22Rv1 (cell line): ENCODE data around the gene FAT1.
"Not testable (repeated sequence)": the region's sequence is repeated elsewhere in the genome, so short reads cannot be mapped to it uniquely, and the experiment has no call there.

ENCODE experiments used
- H3K27ac ChIP-seq: fragments of 450-650 bp; 2 replicates; pipeline ENCODE4 v1.5.1; 2017
- ZFX ChIP-seq: fragments of 450-650 bp; IDR thresholded peaks from 2 replicates; pipeline ENCODE4 v1.6.1; 2017; ENCODE audit warnings: antibody characterized with exemption, borderline replicate concordance
- TF ChIP-seq, protein P1 (sequence below): fragments of 450-650 bp; IDR thresholded peaks from 2 replicates; pipeline ENCODE4 v1.5.1; 2017; ENCODE audit warnings: mild to moderate bottlenecking

The FAT1 gene

DNA sequence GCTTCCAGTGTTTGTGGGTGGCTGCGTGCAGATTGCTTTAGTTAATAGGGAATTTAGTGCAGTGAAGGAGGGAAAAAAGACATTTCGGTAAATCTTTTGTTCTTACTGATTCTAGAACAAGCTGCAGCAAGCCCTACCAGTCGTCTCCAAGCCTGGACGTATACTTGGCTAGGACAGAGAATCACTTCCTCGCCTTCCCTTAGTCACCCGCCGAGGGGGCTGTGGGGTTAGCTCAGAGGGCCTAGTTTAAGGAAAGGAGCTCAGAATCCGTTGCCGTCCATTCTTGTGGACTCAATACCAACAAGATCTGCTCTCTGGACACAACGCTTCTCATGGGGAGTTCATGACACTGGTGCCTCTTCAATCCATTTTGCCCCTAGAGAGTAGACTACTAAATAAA lies 36.3 kb upstream of the FAT1 start:
- no peak overlapping the region for H3K27ac ChIP-seq
- TF ChIP-seq ZFX: no peak
- TF ChIP-seq, protein P1, sequence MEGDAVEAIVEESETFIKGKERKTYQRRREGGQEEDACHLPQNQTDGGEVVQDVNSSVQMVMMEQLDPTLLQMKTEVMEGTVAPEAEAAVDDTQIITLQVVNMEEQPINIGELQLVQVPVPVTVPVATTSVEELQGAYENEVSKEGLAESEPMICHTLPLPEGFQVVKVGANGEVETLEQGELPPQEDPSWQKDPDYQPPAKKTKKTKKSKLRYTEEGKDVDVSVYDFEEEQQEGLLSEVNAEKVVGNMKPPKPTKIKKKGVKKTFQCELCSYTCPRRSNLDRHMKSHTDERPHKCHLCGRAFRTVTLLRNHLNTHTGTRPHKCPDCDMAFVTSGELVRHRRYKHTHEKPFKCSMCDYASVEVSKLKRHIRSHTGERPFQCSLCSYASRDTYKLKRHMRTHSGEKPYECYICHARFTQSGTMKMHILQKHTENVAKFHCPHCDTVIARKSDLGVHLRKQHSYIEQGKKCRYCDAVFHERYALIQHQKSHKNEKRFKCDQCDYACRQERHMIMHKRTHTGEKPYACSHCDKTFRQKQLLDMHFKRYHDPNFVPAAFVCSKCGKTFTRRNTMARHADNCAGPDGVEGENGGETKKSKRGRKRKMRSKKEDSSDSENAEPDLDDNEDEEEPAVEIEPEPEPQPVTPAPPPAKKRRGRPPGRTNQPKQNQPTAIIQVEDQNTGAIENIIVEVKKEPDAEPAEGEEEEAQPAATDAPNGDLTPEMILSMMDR: no peak

DNA sequence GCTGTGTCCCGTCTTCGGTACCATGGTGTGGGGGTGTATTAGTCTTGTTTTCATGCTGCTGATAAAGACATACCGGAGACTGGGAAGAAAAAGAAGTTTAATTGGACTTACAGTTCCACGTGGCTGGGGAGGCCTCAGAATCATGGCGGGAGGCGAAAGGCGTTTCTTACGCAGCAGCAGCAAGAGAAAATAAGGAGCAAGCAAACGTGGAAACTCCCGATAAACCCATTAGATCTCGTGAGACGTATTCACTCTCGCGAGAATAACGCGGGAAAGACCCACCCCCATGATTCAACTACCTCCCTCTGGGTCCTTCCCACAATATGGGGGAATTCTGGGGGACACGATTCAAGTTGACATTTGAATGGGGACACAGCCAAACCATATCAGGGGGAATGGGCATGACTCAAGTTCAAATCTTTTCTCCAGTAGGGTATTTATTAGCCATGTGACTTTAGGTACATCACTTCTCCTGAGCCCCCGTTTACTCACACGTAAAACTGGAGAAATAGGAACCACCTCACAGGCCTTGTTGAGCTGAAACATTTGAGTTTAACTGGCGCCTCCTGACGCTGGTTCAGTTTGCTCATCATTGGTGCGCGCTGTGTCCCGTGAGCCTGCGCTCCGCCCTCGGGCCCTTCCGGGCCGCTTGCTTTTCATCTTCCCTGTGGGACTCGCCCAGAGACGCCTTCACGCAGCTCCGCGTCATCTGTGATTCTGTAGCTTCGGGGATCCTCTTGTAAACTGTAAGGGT lies 35.5 kb upstream of the FAT1 start:
- no peak overlapping the region for H3K27ac ChIP-seq
- TF ChIP-seq, protein P1: no peak
- no peak for TF ChIP-seq ZFX

DNA sequence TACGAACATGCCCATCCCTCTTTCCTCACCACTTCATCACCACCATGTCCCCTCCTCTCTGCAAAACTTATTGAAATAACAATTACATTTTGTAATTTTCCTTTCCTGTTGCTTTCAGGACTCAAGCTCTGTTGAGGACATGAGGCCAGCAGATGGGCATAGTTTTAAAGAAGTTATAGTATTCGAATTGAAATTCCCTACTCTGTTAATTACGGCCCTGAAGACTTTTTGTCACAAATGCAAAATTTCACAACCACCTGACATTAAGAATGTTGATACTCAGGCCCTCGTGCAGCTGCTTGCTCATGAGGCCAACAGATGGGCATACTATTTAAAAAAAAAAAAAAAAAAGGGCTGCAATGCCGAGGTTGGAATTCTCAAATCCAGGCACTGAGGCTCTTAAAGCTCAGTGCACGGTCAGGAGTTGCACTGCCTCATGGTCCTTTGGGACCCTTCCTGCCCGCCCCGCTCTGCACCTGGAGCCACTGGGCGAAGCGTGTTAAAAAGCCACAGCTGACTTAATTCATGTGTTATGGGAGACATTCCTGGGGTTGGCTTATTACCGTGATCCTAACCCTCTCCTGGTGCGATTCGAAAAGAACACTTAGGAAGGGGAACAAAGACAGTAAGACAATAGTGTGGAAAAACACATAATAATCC lies 34.2 kb upstream of the FAT1 start:
- H3K27ac ChIP-seq: no peak overlapping the region

DNA sequence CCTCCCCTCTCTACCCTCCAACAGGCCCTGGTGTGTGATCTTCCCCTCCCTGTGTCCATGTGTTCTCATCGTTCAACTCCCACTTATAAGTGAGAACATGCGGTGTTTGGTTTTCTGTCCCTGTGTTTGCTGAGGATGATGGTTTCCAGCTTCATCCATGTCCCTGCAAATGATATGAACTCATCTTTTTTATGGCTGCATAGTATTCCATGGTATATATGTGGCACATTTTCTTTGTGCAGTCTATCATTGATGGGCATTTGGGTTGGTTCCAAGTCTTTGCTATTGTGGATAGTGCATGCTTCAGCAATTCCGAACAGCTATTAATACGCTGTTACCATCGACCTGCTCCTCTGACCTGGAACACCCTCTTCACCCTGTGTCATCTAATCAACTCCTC lies 32.9 kb upstream of the FAT1 start:
- not testable (repeated sequence) for H3K27ac ChIP-seq

More for the DNA sequence above, 34.2 kb upstream of the FAT1 start:
- TF ChIP-seq, protein P1: no peak
- no peak for TF ChIP-seq ZFX

DNA sequence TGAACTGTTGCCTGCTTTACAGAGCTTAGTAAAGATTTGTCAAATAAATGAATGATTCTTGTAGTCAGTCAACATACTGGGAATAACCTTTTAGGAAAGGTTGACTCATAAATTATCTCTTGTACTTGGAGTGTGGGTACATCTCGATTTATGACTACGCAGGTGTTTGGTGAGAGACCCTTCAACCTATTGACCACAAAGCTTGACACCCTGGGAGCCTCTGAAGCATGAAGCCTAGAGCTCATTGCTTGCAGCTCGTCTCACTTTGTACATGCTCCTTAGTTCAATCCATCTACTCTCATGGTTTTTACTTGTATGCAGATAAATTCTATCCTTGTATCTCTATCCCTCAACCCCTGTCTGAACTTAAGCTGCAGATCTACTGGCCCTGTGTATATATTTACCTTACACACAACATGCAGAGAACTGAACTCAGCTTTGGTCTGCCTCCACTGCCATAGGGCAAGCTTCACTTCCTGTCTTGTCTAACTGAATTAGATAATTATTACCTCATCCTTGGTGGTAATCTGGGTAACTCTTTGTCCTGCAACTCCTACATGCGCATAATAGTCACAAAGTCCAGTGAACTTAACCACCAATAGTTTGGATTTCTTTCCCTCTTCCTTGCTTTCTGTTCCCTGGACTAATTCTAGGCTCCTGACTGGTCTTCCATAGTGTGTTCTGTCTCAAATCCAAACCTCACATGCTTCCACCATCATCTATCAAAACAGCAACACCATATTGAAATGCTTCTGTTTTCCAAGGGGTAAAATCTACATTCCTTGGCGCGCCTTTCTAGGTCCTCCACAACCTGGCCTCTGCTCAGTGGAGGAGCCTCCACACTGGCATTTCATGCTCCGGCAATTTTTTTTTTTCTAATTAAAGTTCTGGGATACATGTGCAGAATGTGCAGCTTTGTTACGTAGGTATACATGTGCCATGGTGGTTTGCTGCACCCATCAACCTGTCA lies 32.2 kb upstream of the FAT1 start:
- TF ChIP-seq, protein P1: no peak
- TF ChIP-seq ZFX: no peak
- no peak overlapping the region for H3K27ac ChIP-seq

DNA sequence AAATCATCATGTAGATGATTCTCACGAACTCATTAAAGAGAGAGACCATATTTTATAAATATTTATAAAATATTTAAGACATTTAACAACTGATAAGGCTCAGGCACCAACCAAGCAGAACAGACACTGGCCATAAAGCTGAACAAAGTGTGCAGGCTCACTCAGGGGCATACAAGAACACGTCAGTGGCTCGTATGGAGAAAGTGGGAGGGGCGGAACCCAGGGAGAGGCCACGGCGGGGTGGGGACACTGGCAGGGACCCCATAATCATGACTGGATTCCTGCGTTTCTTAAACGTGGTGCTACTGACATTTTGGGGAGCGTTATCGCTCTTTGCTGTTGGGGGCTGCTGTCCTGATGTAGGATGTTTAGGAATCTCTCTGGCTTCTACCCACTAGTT lies 31.3 kb upstream of the FAT1 start:
- TF ChIP-seq ZFX: no peak
- TF ChIP-seq, protein P1: no peak
- no peak overlapping the region for H3K27ac ChIP-seq

DNA sequence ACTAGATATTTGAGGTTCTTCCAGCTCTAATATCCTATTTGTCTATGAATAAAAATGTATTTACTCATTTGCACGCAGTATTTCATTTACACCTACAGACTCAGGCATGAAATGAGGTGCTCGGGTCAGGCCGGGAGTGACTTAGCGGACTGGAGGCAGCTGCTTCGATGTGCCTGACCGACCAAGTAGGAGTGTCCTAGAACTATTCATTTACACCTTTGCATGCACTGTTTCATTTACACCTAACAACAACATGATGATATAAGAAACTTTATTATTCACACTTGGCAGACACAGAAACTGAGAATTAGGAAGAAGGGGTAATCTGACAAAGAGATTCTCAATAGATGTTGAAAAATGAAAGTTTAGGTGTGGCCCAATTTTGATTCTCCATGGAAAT lies 28.7 kb upstream of the FAT1 start:
- TF ChIP-seq ZFX: no peak
- TF ChIP-seq, protein P1: no peak
- no peak overlapping the region for H3K27ac ChIP-seq
